Chondrocyte (in vitro differentiated cells): Measurements from ENCODE around the gene ZNF639. TPM values are rescaled to one million over a fixed set of nuclear protein-coding genes. Genes with fewer than 3 reads are reported as not detected.
"Not testable (repeated sequence)": the region's sequence is repeated elsewhere in the genome, so short reads cannot be mapped to it uniquely, and the experiment has no call there.

ENCODE experiments used
- DNase-seq: peaks from one replicate; pipeline ENCODE4 v3.0.0; 2021; ENCODE audit warnings: mixed read lengths, low spot score
- H3K27ac Mint-ChIP-seq: one replicate; pipeline ENCODE4 v1.8.0; 2021; ENCODE audit warnings: mild to moderate bottlenecking, moderate library complexity, mixed read lengths; ENCODE audit not compliant: unreplicated experiment
- H3K27me3 Mint-ChIP-seq: 2 replicates; pipeline ENCODE4 v1.8.0; 2021; ENCODE audit warnings: low read depth, mixed read lengths
- H3K36me3 Mint-ChIP-seq: 2 replicates; pipeline ENCODE4 v1.8.0; 2021; ENCODE audit warnings: low read depth, mixed read lengths
- H3K4me1 Mint-ChIP-seq: 2 replicates; pipeline ENCODE4 v1.8.0; 2021; ENCODE audit warnings: low read depth, mild to moderate bottlenecking, mixed read lengths
- H3K4me3 Mint-ChIP-seq: one replicate; pipeline ENCODE4 v1.8.0; 2021; ENCODE audit warnings: mild to moderate bottlenecking, moderate library complexity, mixed read lengths; ENCODE audit not compliant: unreplicated experiment
- H3K9me3 Mint-ChIP-seq: 2 replicates; pipeline ENCODE4 v1.8.0; 2021; ENCODE audit warnings: low read depth, mixed read lengths
- CTCF ChIP-seq: fragments of 200-600 bp; sonication (generic); IDR thresholded peaks from 2 replicates; pipeline ENCODE4 v1.5.0; 2021; ENCODE audit warnings: antibody characterized with exemption, mild to moderate bottlenecking, moderate library complexity
- total RNA-seq: library from RNA; stranded (reverse); gene quantifications from 3 replicates; pipeline ENCODE4 v1.2.1, GENCODE V29; 2021

ZNF639 gene
- total RNA-seq, 1 donor from 2014 or later: 35.4 TPM

GRCh38 chr3:179301645-179302044, 21.2 kb upstream of the ZNF639 start:
- DNase-seq: no peak
- Mint-ChIP-seq H3K36me3 (no peaks in the 10 kb centered on the region), H3K27me3 (peaks cover 2% of the 10 kb centered on the region), H3K4me3 (no peak overlapping the region), H3K9me3 (peaks cover 11% of the 10 kb centered on the region), H3K4me1 (no peaks in the 10 kb centered on the region), H3K27ac (no peak overlapping the region)
- TF ChIP-seq CTCF: no peak

- Mint-ChIP-seq H3K27ac (no peak overlapping the region), H3K27me3 (no peaks in the 10 kb centered on the region), H3K36me3 (no peaks in the 10 kb centered on the region), H3K4me3 (no peak overlapping the region), H3K9me3 (peaks cover 9% of the 10 kb centered on the region), H3K4me1 (no peaks in the 10 kb centered on the region)
- no peak for DNase-seq
- no peak for TF ChIP-seq CTCF
Observed at GRCh38 chr3:179302111-179302510, 20.7 kb upstream of the ZNF639 start.

DNA sequence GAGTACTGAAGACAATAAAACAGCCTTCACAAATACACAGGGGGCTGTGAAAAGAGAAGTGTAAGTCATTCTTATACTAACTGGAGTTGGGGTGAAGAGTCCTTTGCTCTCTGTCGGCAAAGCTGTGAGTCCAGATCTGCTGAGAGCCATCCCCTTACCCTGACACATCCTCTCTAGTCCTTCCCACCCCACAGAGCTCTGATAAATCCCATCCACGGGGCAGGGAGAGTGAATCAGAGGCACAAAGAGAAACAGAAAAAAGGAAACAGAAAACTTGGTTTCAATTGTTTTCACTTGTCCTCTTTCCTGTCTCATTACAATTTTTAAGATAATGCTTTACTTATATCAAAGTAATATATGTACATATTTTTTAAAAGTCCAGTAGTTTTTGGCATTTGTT, 18.2 kb upstream of the ZNF639 start:
- no peaks in the 10 kb centered on the region for H3K36me3 Mint-ChIP-seq
- no peak overlapping the region for H3K4me3 Mint-ChIP-seq
- no peak for DNase-seq
- H3K27ac Mint-ChIP-seq: no peak overlapping the region
- no peaks in the 10 kb centered on the region for H3K4me1 Mint-ChIP-seq
- no peaks in the 10 kb centered on the region for H3K27me3 Mint-ChIP-seq
- H3K9me3 Mint-ChIP-seq: peaks cover 1% of the 10 kb centered on the region
- no peak for TF ChIP-seq CTCF

GRCh38 chr3:179307362-179307761, 15.5 kb upstream of the ZNF639 start:
- not testable (repeated sequence) for DNase-seq, H3K4me3 Mint-ChIP-seq, H3K9me3 Mint-ChIP-seq, H3K36me3 Mint-ChIP-seq, H3K27ac Mint-ChIP-seq, H3K27me3 Mint-ChIP-seq, H3K4me1 Mint-ChIP-seq

DNA sequence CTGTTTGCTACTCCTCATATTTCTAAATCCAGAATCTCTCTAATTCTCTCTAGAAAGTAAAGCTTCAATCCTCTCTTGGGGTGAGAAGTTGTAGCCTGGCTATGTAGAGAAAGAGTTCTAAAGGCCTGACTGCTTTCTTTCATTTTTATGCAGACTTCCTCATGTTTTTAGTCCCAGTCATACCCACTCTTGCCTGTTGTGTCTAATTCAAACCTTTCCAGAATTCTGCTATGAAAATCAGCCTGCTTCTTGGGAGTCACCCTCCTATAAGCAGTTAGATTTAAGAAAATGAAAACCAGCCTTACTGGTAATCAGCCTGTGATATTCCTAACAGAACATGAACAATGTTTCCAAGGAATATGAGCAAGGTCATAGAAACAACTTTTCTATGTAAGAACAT, 14.8 kb upstream of the ZNF639 start:
- TF ChIP-seq CTCF: no peak
- no peaks in the 10 kb centered on the region for H3K9me3 Mint-ChIP-seq
- no peaks in the 10 kb centered on the region for H3K4me1 Mint-ChIP-seq
- no peak overlapping the region for H3K27ac Mint-ChIP-seq
- DNase-seq: no peak
- no peaks in the 10 kb centered on the region for H3K36me3 Mint-ChIP-seq
- H3K4me3 Mint-ChIP-seq: no peak overlapping the region
- no peaks in the 10 kb centered on the region for H3K27me3 Mint-ChIP-seq

DNA sequence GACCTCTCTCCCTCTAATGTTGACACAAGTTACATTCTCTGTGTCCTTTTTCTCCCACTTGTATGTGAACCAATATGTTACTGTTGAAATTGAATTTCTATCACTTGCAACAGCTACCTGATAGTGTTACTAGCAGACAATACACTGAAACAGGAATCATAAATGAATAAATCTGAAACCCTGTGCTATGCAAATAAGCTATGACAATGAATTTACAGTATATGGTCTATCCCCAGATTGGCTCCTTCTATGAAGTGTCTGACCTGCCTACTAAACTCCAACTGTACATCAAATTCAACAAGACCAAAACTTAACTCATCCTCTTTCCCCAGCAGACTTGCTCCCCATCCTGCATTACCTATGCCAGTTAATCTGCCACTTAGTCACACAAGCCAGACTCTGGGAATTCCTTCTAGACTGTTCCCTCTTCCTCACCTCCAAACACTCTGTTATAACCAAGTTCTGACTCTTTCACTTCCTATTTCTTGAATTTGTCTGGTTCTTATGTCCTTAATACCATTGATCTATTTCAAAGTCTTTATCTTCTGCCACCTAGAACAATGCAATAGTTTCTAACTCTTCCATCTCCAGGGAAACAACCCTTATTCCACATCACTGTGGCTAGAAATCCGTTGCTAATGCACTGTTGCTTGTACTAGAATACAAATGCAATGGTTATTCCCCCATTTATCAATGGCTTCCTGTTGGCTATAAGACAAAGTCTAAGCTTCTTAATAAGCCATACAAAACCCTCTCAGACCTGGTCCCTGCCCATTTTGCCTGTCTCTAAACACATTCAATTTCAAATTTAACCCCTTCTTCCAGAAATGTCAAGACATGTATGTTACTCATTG, 13.4 kb upstream of the ZNF639 start:
- no peak for TF ChIP-seq CTCF
- no peaks in the 10 kb centered on the region for H3K36me3 Mint-ChIP-seq
- no peak overlapping the region for H3K4me3 Mint-ChIP-seq
- H3K27ac Mint-ChIP-seq: no peak overlapping the region
- no peaks in the 10 kb centered on the region for H3K4me1 Mint-ChIP-seq
- H3K27me3 Mint-ChIP-seq: no peaks in the 10 kb centered on the region
- H3K9me3 Mint-ChIP-seq: no peaks in the 10 kb centered on the region
- no peak for DNase-seq
